ENCODE results near the gene WIPF2. TPM values are rescaled to one million over a fixed set of nuclear protein-coding genes. Genes with fewer than 3 reads are reported as not detected.
A peak's percentile ranks its signal among the peaks of the same experiment; 100 is the strongest.
"Not testable (repeated sequence)": the region's sequence is repeated elsewhere in the genome, so short reads cannot be mapped to it uniquely, and the experiment has no call there.

Gene WIPF2
- total RNA-seq, 1 experiment from 2014 or later, result 37.2 TPM

DNA sequence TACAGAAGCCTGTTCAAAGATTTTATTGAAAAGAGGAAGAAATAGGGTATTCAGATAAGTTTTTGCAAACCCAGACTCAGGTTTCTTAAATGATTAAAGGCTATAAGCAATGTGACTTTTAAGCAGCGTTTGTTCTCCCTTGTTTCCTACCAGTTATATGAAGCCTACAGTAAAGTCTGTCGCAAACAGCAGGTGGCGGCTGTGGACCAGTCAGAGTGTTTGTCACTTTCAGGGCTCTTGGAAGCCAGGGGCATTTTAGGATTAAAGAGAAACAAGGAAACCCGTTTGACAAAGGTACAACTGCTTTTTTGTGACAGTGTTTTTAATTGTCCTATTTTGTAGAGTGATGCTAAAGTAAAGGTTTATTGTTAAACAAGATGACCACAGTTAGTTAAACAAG, 82.2 kb downstream of the WIPF2 start:
- Histone ChIP-seq H3K27ac (no peak overlapping the region), H3K4me3 (no peak overlapping the region), H3K4me1 (replicated peaks; ENCODE audit: insufficient read depth) (peaks cover 29% of the 10 kb centered on the region), H2AFZ (no peak overlapping the region), H3K9me3 (ENCODE audit: insufficient read depth, low read depth) (no peaks in the 10 kb centered on the region), H3K79me2 (ENCODE audit: low read depth) (no peaks in the 10 kb centered on the region), H3K4me2 (no peak overlapping the region), H3K9me2 (ENCODE audit: insufficient read depth) (no peaks in the 10 kb centered on the region), H3K36me3 (ENCODE audit: low read depth) (peaks cover 1% of the 10 kb centered on the region; the same call in 1 of the 2 replicates), H4K20me1 (ENCODE audit: insufficient read depth) (no peaks in the 10 kb centered on the region), H3F3A (ENCODE audit: insufficient read depth, low read depth) (peaks cover 44% of the 10 kb centered on the region), H3K27me3 (ENCODE audit: insufficient read depth, low read depth) (no peaks in the 10 kb centered on the region)
- intact Hi-C loops (cut with micrococcal nuclease; ENCODE audit: unreplicated experiment), result loop anchor here (2.0 to 5.0 kb wide), 2 partner anchors 231 to 259 kb away; no protein-coding TSS in a partner anchor
- no TSS peak for BruUV-seq (replicated peaks)
- ChIA-PET CTCF (interaction anchor here (0.8 kb wide), 1 partner anchor 1355 kb away, joined by 19 read pairs; no protein-coding TSS in a partner anchor), POLR2A (ENCODE audit: unreplicated experiment) (no interaction called here)
- TF ChIP-seq CTCF (conservative IDR thresholded peaks at IDR 0.05), result peak; percentile 47
- TF ChIP-seq EZH2 (IDR thresholded peaks at IDR 0.05; ENCODE audit: low read depth), result no peak
- DNase-seq, result no peak

- POLR2A ChIA-PET (ENCODE audit: unreplicated experiment), result interaction anchor here (0.6 kb wide), 1 partner anchor 168 kb away, joined by 6 read pairs; no protein-coding TSS in a partner anchor
- CTCF ChIA-PET, result interaction anchor here (0.6 to 1.8 kb wide), 4 partner anchors 14 to 230 kb away, joined by 3 to 11 read pairs (median 4); no protein-coding TSS in a partner anchor
- no peaks in the 10 kb centered on the region for H3K79me2 ChIP-seq (ENCODE audit: low read depth)
- no peak overlapping the region for H3K4me3 ChIP-seq
- no peak overlapping the region for H3K27ac ChIP-seq
- DNase-seq, result peak in 1 of 2 experiments; percentile 48
- no peaks in the 10 kb centered on the region for H3K27me3 ChIP-seq (ENCODE audit: insufficient read depth, low read depth)
- no peak overlapping the region for H2AFZ ChIP-seq
- H3K4me2 ChIP-seq, result no peak overlapping the region
- H3K9me3 ChIP-seq (ENCODE audit: insufficient read depth, low read depth), result no peaks in the 10 kb centered on the region
- H3K9me2 ChIP-seq (ENCODE audit: insufficient read depth), result no peaks in the 10 kb centered on the region
- intact Hi-C loops (cut with micrococcal nuclease; ENCODE audit: unreplicated experiment), result loop anchor here (1.0 to 5.0 kb wide), 4 partner anchors 14 to 229 kb away; no protein-coding TSS in a partner anchor
- H3K36me3 ChIP-seq (ENCODE audit: low read depth), result no peaks in the 10 kb centered on the region
- H4K20me1 ChIP-seq (ENCODE audit: insufficient read depth), result no peaks in the 10 kb centered on the region
- H3F3A ChIP-seq (ENCODE audit: insufficient read depth, low read depth), result peaks cover 55% of the 10 kb centered on the region
- H3K4me1 ChIP-seq (replicated peaks; ENCODE audit: insufficient read depth), result peaks cover 47% of the 10 kb centered on the region
- no peak for TF ChIP-seq EZH2 (IDR thresholded peaks at IDR 0.05; ENCODE audit: low read depth)
- peak; percentile 83 for TF ChIP-seq CTCF (conservative IDR thresholded peaks at IDR 0.05)
- no TSS peak for BruUV-seq (replicated peaks)
These were observed 84.0 kb downstream of the WIPF2 start for GRCh38 chr17:40303009-40303657.

DNA sequence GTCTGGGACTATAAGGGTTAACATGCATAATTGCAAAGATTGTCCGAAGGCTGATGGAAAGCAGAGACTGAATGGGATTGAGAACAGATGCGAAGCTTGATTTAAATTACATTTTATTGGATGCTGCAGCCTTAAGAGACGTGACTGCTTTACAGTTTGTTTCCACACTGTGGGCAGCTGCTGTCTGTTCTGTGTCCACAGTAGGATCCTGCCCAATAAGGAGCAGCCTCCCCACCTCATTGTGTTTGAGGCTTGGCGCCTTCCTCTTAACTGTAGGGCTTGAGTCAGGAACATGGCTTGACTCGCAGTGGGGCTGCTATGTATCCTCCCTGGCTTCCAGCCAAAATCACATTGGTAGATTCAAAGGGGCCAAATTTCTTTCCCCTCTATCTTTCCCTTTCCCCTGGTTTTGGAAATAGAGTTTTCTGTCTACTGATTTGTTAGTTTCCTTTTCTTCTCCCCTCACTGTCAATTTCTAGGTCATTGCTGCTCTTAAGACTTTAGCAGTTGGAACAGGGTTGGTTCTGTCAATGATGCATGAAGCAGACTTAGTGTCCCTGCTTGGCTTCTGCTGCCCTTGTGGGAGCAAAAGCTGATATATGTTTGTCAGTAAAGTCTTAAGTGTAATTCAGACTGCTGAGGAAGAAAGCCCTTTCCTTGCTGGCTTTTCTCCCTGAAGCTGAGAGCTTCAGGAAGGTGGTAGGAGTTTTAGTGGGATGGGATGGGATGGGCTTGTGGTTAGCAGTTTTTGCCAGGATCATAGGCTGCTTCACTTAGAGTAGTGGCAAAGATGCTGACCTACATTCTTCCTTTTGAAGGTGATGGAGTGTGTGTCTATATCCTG, 84.8 kb downstream of the WIPF2 start:
- TF ChIP-seq CTCF (conservative IDR thresholded peaks at IDR 0.05), result no peak
- TF ChIP-seq EZH2 (IDR thresholded peaks at IDR 0.05; ENCODE audit: low read depth), result no peak
- CTCF ChIA-PET, result interaction anchor here (0.6 to 1.8 kb wide), 4 partner anchors 13 to 230 kb away, joined by 3 to 11 read pairs (median 6); no protein-coding TSS in a partner anchor

DNA sequence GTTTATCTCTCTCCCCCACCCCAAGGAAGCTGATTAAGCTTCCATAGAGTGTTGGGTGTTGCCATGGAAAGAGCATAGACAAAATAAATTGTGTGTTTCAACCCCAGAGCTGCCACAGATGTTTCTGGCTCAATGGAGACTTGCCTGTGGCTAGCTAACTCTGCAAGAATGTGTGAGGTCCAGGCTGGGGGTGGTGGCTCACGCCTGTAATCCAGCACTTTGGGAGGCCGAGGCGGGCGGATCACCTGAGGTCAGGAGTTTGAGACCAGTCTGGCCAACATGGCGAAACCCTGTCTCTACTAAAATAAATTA, 85.4 kb downstream of the WIPF2 start:
- not testable (repeated sequence) for BruUV-seq (replicated peaks); H4K20me1 ChIP-seq (ENCODE audit: insufficient read depth); H3K9me3 ChIP-seq (ENCODE audit: insufficient read depth, low read depth); H2AFZ ChIP-seq; H3K36me3 ChIP-seq (ENCODE audit: low read depth); H3K4me3 ChIP-seq; H3K79me2 ChIP-seq (ENCODE audit: low read depth); H3K9me2 ChIP-seq (ENCODE audit: insufficient read depth); DNase-seq; H3K27ac ChIP-seq; H3K4me2 ChIP-seq; H3K27me3 ChIP-seq (ENCODE audit: insufficient read depth, low read depth)
- intact Hi-C loops (cut with micrococcal nuclease; ENCODE audit: unreplicated experiment), result loop anchor here (5.0 kb wide), 1 partner anchor 228 kb away; no protein-coding TSS in a partner anchor
- H3K4me1 ChIP-seq (replicated peaks; ENCODE audit: insufficient read depth), result peaks cover 57% of the 10 kb centered on the region
- CTCF ChIA-PET, result interaction anchor here (0.6 kb wide), 1 partner anchor 55 kb away, joined by 7 read pairs; no protein-coding TSS in a partner anchor
- POLR2A ChIA-PET (ENCODE audit: unreplicated experiment), result interaction anchor here (0.6 kb wide), 1 partner anchor 230 kb away, joined by 17 read pairs; no protein-coding TSS in a partner anchor
- peaks cover 57% of the 10 kb centered on the region for H3F3A ChIP-seq (ENCODE audit: insufficient read depth, low read depth)

More for the DNA sequence above, 84.8 kb downstream of the WIPF2 start:
- no peaks in the 10 kb centered on the region for H3K9me2 ChIP-seq (ENCODE audit: insufficient read depth)
- H3K4me3 ChIP-seq, result no peak overlapping the region
- no peak overlapping the region for H3K27ac ChIP-seq
- no peak overlapping the region for H2AFZ ChIP-seq
- no peak overlapping the region for H3K4me2 ChIP-seq
- intact Hi-C loops (cut with micrococcal nuclease; ENCODE audit: unreplicated experiment), result loop anchor here (1.0 to 5.0 kb wide), 4 partner anchors 13 to 228 kb away; no protein-coding TSS in a partner anchor
- POLR2A ChIA-PET (ENCODE audit: unreplicated experiment), result interaction anchor here (0.6 kb wide), 2 partner anchors 54 to 231 kb away, joined by 4 to 17 read pairs; no protein-coding TSS in a partner anchor
- H3K9me3 ChIP-seq (ENCODE audit: insufficient read depth, low read depth), result no peaks in the 10 kb centered on the region
- DNase-seq, result no peak
- no peaks in the 10 kb centered on the region for H4K20me1 ChIP-seq (ENCODE audit: insufficient read depth)
- no peaks in the 10 kb centered on the region for H3K27me3 ChIP-seq (ENCODE audit: insufficient read depth, low read depth)
- no TSS peak for BruUV-seq (replicated peaks)
- peaks cover 56% of the 10 kb centered on the region for H3F3A ChIP-seq (ENCODE audit: insufficient read depth, low read depth)
- no peaks in the 10 kb centered on the region for H3K79me2 ChIP-seq (ENCODE audit: low read depth)
- H3K4me1 ChIP-seq (replicated peaks; ENCODE audit: insufficient read depth), result peaks cover 55% of the 10 kb centered on the region
- no peaks in the 10 kb centered on the region for H3K36me3 ChIP-seq (ENCODE audit: low read depth)

Data from PC-9 (cell line).